Kidney epithelial cell (primary cell): ENCODE data around the gene TCN1. TPM values are rescaled to one million over a fixed set of nuclear protein-coding genes. Genes with fewer than 3 reads are reported as not detected.

Experiments
- DNase-seq: peaks from one replicate; pipeline ENCODE4 v3.0.0-alpha.2; 2010; ENCODE audit warnings: low read depth
- H3K27me3 ChIP-seq: 2 replicates; pipeline ENCODE4 v1.6.0; 2011; ENCODE audit warnings: low read length; ENCODE audit not compliant: control insufficient read depth, insufficient read depth
- H3K36me3 ChIP-seq: 2 replicates; pipeline ENCODE4 v1.5.1; 2011; ENCODE audit warnings: low read length; ENCODE audit not compliant: control insufficient read depth, insufficient read depth
- H3K4me3 ChIP-seq: 2 replicates; pipeline ENCODE4 v1.5.1; 2011; ENCODE audit warnings: low read depth, mild to moderate bottlenecking, control low read depth, low read length
- total RNA-seq: library from RNA; depleted of rRNA; stranded (reverse); fragments of >200 nt; gene quantifications from 2 replicates; pipeline ENCODE4 v1.2.3, GENCODE V29; 2015
- TF ChIP-seq, protein P1 (sequence below): IDR thresholded peaks from 2 replicates; pipeline ENCODE4 v1.5.1; 2011; ENCODE audit warnings: mild to moderate bottlenecking, moderate library complexity, low read length, control low read depth, inconsistent platforms; ENCODE audit not compliant: insufficient read depth, poor library complexity, severe bottlenecking

The TCN1 gene
- total RNA-seq, 1 donor from 2014 or later: 2.0 TPM

DNA sequence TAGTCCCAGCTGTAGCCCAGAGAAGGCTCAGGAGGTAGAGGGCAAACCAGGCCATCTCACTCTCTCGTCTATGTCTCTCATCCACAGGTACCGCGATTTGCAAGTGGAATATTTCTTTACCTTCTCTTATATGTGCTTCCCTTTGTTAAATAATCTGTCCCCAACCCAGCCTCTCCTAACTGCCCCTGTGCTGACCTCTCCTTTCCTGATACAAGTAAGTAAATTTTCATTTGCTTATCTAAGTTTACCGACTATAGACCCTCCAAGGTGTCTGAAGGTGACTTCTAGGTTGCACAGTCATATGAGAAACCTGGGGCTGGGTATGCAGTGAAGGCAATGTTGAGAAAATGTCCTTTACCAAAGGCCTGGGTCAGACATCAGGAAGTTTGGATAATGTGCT, 20.9 kb downstream of the TCN1 start, which contains the start of gene CBLIF:
CBLIF (minus strand) TSS at position 101 of the 400 bp plus-strand sequence; CDS start at position 55, 46 bp downstream.
- TF ChIP-seq, protein P1, sequence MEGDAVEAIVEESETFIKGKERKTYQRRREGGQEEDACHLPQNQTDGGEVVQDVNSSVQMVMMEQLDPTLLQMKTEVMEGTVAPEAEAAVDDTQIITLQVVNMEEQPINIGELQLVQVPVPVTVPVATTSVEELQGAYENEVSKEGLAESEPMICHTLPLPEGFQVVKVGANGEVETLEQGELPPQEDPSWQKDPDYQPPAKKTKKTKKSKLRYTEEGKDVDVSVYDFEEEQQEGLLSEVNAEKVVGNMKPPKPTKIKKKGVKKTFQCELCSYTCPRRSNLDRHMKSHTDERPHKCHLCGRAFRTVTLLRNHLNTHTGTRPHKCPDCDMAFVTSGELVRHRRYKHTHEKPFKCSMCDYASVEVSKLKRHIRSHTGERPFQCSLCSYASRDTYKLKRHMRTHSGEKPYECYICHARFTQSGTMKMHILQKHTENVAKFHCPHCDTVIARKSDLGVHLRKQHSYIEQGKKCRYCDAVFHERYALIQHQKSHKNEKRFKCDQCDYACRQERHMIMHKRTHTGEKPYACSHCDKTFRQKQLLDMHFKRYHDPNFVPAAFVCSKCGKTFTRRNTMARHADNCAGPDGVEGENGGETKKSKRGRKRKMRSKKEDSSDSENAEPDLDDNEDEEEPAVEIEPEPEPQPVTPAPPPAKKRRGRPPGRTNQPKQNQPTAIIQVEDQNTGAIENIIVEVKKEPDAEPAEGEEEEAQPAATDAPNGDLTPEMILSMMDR: no peak
- Histone ChIP-seq H3K36me3 (no peaks in the 10 kb centered on the region), H3K4me3 (no peak within 1 kb of the TSS), H3K27me3 (no peaks in the 10 kb centered on the region)
- DNase-seq: no peak

- TF ChIP-seq, protein P1: no peak
- Histone ChIP-seq H3K4me3 (no peak overlapping the region), H3K36me3 (no peaks in the 10 kb centered on the region), H3K27me3 (no peaks in the 10 kb centered on the region)
- DNase-seq: no peak
Observed at GRCh38 chr11:59842316-59842715, 24.0 kb downstream of the TCN1 start.

- H3K4me3 ChIP-seq: no peak overlapping the region
- DNase-seq: no peak
- H3K27me3 ChIP-seq: no peaks in the 10 kb centered on the region
- TF ChIP-seq, protein P1: no peak
- no peaks in the 10 kb centered on the region for H3K36me3 ChIP-seq
Observed at GRCh38 chr11:59841514-59841913, 24.8 kb downstream of the TCN1 start.

GRCh38 chr11:59839615-59840014, 26.7 kb downstream of the TCN1 start:
- TF ChIP-seq, protein P1: no peak
- DNase-seq: no peak
- no peaks in the 10 kb centered on the region for H3K27me3 ChIP-seq
- H3K4me3 ChIP-seq: no peak overlapping the region
- no peaks in the 10 kb centered on the region for H3K36me3 ChIP-seq

DNA sequence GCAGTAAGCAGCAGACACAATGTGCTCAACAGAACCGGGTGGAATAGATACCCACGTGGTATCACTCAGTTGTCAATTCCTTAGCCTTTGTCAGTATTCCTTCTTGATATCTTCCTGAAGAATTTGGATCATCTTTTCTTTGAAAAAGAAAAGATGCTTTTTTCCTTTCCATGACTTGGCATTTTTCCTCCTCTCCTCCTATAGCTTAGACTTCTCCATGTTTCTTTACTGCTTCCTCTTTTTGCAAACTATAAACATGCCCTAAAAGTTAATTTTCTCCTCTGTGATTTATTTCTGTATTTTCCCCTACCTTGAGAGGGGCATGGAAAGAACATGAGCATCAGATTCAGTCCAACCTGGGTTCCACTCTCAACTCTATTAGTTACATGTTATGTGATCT, 32.7 kb downstream of the TCN1 start:
- no peaks in the 10 kb centered on the region for H3K27me3 ChIP-seq
- H3K36me3 ChIP-seq: no peaks in the 10 kb centered on the region
- no peak overlapping the region for H3K4me3 ChIP-seq
- TF ChIP-seq, protein P1: no peak
- DNase-seq: no peak

GRCh38 chr11:59829358-59829757, 36.9 kb downstream of the TCN1 start:
- Histone ChIP-seq H3K36me3 (no peaks in the 10 kb centered on the region), H3K27me3 (no peaks in the 10 kb centered on the region), H3K4me3 (no peak overlapping the region)
- DNase-seq: no peak
- TF ChIP-seq, protein P1: no peak
